ENCODE data around the gene BEND5. TPM values are rescaled to one million over a fixed set of nuclear protein-coding genes. Genes with fewer than 3 reads are reported as not detected.

Gene BEND5, protein sequence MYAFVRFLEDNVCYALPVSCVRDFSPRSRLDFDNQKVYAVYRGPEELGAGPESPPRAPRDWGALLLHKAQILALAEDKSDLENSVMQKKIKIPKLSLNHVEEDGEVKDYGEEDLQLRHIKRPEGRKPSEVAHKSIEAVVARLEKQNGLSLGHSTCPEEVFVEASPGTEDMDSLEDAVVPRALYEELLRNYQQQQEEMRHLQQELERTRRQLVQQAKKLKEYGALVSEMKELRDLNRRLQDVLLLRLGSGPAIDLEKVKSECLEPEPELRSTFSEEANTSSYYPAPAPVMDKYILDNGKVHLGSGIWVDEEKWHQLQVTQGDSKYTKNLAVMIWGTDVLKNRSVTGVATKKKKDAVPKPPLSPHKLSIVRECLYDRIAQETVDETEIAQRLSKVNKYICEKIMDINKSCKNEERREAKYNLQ
- total RNA-seq: 1 to 10 TPM in 1 of 2 donors, under 1 TPM in 1; 0.95 to 3.7 TPM

DNA sequence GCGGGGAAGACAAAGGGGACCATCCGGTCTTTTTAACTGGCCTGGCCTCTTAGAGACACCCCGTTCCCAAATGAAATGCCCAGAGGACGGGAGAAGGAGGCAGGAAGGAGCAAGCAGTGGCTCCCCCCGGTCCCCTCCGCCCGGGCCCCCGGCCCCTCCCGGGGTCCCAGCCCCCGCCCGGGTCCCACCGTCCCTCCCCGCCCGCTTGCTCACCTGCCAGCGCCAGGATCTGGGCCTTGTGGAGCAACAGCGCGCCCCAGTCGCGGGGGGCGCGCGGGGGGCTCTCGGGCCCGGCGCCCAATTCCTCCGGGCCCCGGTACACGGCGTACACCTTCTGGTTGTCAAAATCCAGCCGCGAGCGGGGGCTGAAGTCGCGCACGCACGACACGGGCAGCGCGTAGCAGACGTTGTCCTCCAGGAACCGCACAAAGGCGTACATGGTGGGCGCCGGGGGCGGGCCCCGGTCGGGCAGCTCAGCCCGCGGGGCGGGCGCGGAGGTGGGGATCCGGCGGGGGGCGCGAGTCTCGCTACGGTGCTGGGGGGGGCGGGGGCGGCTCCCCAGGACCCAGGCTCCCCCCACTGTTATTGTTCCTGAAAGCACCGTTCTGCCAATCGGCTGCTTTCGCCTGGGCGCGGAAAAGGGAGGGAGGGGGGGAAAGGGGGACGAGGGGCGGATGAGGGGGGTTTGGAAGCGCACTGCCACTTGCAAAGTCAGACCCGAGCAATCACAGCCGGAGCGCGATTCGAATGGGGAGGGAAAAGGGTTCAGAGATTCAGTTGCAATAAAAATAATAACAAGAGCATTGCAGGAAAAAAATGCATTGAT lies at the start of gene BEND5:
TSS of gene BEND5 (minus strand) at position 499 of the 826 bp plus-strand sequence. CDS start at position 439, 60 bp downstream.
- peak; percentile 61 for DNase-seq (ENCODE audit: low spot score)
- Mint-ChIP-seq H3K27me3 (peaks cover 8 to 22% of the 10 kb centered on the region in 2 donors), H3K36me3 (peaks cover 5% of the 10 kb centered on the region), H3K27ac (peak within 1 kb of the TSS; percentile 6 to 58), H3K4me3 (peak within 1 kb of the TSS; percentile 81), H3K9me3 (no peaks in the 10 kb centered on the region), H3K4me1 (ENCODE audit: low read depth in 2 of 2) (peaks cover 11 to 12% of the 10 kb centered on the region in 2 donors)
- peak; percentile 57 to 75 for ATAC-seq

DNA sequence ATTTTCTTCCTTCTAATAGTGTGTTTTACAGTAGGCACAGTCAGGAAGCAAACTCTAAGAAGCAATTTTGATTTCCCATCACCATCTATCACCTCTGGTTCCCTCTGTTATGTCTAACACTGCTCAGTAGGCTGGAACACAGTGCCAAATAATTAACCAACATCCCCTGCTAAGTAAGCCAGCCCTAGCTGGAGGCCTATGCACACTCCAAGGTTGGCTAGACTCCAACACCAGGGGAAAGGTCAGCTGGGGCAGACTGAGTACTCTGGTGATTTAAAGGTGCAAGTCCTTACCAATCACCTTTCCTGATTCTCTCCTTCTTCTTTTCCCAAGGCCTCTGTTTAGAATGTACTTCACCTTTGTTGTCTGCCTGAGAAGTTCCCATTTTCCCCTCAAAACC lies 46.5 kb upstream of the BEND5 start:
- H3K36me3 Mint-ChIP-seq: no peaks in the 10 kb centered on the region
- H3K9me3 Mint-ChIP-seq: no peaks in the 10 kb centered on the region
- H3K27me3 Mint-ChIP-seq: peaks cover 7 to 9% of the 10 kb centered on the region in 2 donors
- no peak overlapping the region for H3K27ac Mint-ChIP-seq
- ATAC-seq: no peak
- H3K4me3 Mint-ChIP-seq: no peak overlapping the region
- H3K4me1 Mint-ChIP-seq (ENCODE audit: low read depth in 2 of 2): no peaks in the 10 kb centered on the region
- no peak for DNase-seq (ENCODE audit: low spot score)

DNA sequence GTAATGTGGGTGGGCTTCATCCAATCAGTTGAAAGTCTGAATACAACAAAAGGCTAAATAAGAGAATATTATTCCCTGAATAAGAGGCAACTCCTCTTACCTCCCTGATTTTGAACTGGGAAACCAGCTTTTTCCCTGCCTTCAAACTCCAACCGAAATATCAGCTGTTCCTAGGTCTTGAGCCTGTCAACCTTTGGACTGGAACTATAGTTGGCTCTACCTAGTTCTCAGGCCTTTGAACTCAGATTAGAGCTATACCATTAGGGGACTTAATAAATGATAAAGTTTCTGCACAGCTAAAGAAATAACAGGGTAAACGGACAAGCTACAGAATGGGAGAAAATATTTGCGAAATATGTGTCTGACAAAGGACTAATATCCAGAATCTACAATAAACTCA lies 43.8 kb upstream of the BEND5 start:
- Mint-ChIP-seq H3K36me3 (no peaks in the 10 kb centered on the region), H3K9me3 (no peaks in the 10 kb centered on the region), H3K4me3 (no peak overlapping the region), H3K27ac (no peak overlapping the region), H3K4me1 (ENCODE audit: low read depth in 2 of 2) (no peaks in the 10 kb centered on the region), H3K27me3 (peaks cover 5 to 9% of the 10 kb centered on the region in 2 donors)
- ATAC-seq: no peak
- no peak for DNase-seq (ENCODE audit: low spot score)

DNA sequence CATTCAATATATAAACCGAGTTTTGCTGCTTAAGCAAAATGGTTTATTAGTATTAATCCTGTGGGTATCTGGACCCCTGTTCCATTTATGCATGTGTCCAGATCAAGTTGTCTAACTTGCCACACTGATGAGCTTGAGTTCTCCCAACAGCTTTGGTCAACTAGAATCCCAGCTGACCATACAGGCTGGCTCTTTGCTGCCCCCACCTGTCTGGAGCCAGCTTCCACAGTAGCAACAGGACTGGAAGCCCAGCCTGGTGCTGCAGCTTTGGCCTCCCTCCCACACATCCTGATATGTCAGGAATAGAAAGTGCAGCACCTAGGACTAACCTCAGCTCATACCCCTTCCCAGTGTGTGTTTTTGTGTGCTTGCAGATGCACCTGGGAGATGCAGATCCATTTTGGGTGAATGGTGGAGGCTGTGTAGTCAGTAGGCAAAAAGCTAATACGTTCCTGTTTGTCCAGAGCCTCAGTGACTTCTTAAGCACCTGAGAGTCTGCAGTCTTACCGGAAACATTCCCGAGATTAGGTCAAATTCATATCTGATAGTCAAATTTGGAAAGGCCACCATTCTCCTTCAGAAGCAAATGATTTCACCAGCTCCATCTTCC lies 40.9 kb upstream of the BEND5 start:
- Mint-ChIP-seq H3K9me3 (no peaks in the 10 kb centered on the region), H3K4me1 (ENCODE audit: low read depth in 2 of 2) (no peaks in the 10 kb centered on the region), H3K36me3 (no peaks in the 10 kb centered on the region), H3K27ac (no peak overlapping the region), H3K27me3 (peaks cover 0 to 4% of the 10 kb centered on the region in 2 donors), H3K4me3 (no peak overlapping the region)
- DNase-seq (ENCODE audit: low spot score) (no peak), ATAC-seq (no peak)

DNA sequence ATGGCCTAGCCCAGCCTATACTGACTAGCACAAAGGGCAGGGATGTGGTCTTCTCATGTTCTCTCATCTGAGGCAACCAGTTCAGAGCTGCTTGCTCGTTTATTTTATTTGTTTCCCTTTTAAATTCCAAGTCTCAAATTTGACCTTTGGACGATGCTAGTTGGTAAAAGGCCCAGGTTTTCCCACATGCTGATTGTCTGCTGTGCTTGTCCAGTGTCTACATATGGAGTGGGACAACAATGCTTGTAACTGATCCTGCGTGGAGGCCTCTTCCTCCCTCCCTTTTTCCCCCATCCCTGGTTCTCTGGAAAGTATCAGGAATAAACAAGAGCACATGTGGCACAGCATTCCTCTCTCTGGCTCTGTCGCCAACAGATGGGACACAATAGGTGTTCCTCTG lies 34.0 kb upstream of the BEND5 start:
- Mint-ChIP-seq H3K4me1 (ENCODE audit: low read depth in 2 of 2) (no peaks in the 10 kb centered on the region), H3K9me3 (no peaks in the 10 kb centered on the region), H3K4me3 (no peak overlapping the region), H3K27me3 (peaks cover 6 to 8% of the 10 kb centered on the region in 2 donors), H3K27ac (no peak overlapping the region), H3K36me3 (no peaks in the 10 kb centered on the region)
- ATAC-seq (no peak), DNase-seq (ENCODE audit: low spot score) (no peak)

DNA sequence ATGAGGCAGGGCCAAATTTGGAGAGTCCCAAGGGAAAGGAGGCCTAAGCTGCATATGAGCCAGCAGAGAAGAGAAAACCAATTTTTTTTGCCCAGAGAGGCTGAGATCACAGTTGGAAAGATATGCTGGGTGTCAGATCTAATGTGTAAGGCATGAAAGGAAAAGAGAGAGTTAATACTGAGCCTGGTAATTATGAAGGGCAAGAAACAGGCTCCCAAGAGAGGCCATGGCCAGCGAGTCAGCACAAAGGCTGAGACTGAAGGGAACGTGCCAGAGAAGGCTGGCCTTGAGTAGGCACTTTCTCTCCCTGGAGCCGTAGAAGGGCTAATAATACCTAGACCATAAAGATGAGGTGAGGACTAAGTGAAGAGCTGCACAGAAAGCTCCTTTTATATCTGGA lies 31.8 kb upstream of the BEND5 start:
- no peak overlapping the region for H3K4me3 Mint-ChIP-seq

DNA sequence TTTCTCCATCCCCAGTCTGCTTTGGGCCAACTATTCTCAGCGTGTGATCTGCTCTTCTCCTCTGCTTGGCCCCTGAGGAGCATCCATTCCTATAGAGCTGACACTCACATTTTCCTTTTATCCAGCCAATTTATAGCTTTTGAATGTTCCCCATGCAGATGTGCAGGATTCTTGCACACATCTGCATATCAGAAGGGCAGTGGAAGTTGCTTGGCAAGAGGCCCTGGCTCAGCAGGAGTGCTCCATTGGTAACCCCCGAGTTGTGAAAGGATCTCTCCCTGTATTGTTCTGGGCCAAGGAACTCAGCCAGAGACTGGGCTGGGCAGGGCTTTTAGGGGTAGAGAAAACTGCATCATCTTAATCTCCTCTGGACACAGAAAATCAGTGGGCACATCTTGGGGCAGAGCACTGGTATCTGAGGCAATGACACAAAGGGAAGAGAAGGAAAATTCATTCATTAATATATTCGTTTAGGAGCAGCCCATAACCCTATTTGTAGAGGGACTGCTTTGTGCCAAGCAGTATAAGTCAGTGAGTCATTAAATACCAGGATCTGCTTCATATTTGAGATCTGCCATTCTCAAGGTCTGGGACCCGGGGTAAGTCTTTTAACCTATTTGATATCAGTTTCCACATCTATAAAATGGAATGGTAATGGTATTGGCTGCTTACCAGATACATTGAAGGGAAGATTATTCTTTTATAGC lies 31.0 kb upstream of the BEND5 start:
- Mint-ChIP-seq H3K27me3 (peaks cover 5 to 13% of the 10 kb centered on the region in 2 donors), H3K4me3 (no peak overlapping the region), H3K27ac (no peak overlapping the region), H3K9me3 (no peaks in the 10 kb centered on the region), H3K4me1 (ENCODE audit: low read depth in 2 of 2) (no peaks in the 10 kb centered on the region), H3K36me3 (no peaks in the 10 kb centered on the region)
- DNase-seq (ENCODE audit: low spot score) (no peak), ATAC-seq (no peak)

More for the DNA sequence above, 31.8 kb upstream of the BEND5 start:
- Mint-ChIP-seq H3K27ac (no peak overlapping the region), H3K36me3 (no peaks in the 10 kb centered on the region), H3K27me3 (peaks cover 9 to 13% of the 10 kb centered on the region in 2 donors), H3K9me3 (no peaks in the 10 kb centered on the region), H3K4me1 (ENCODE audit: low read depth in 2 of 2) (no peaks in the 10 kb centered on the region)
- DNase-seq (ENCODE audit: low spot score) (no peak), ATAC-seq (no peak)

DNA sequence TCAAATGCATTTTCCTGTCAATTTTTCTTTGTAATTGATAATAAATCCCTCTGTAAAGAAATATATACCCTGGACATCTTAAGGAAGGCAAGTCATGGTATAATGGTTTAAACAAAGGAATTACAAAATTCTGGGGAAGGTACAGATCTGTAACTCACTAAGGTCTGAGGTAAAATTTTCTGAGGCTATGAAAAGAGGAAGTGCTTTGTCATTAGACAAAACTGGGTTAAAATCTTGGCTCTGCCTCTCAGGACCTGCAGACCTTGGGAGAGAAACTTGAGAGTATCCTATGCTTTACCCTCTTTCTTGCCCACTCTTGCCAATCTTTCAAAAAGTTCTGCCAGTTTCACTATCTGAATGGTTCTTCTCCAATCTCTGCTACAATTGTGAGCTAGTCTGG lies 26.8 kb upstream of the BEND5 start:
- ATAC-seq: no peak
- H3K27ac Mint-ChIP-seq: no peak overlapping the region
- H3K27me3 Mint-ChIP-seq: peaks cover 13 to 20% of the 10 kb centered on the region in 2 donors
- H3K4me3 Mint-ChIP-seq: no peak overlapping the region
- no peaks in the 10 kb centered on the region for H3K4me1 Mint-ChIP-seq (ENCODE audit: low read depth in 2 of 2)
- no peak for DNase-seq (ENCODE audit: low spot score)
- H3K36me3 Mint-ChIP-seq: no peaks in the 10 kb centered on the region
- peaks cover 4% of the 10 kb centered on the region for H3K9me3 Mint-ChIP-seq

DNA sequence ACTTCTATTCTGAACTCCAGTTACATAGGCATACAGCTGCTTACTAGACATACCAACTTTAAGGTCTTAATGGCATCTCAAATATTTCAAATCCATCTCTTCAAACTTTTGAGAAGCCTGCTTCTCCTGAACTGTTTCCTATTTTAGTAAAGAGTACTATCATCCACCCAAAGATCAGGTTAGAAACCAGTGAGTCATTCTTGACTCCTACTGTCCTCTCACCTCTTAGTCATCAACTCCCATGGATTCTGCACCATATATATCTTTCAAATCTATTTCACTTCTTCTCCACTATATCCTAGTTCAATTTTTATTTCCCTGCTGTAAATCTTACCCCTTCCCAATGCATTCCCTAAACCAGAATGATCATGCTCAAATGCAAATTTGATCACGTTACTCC lies 18.1 kb upstream of the BEND5 start:
- Mint-ChIP-seq H3K4me1 (ENCODE audit: low read depth in 2 of 2) (no peaks in the 10 kb centered on the region), H3K36me3 (no peaks in the 10 kb centered on the region), H3K27me3 (peaks cover 7 to 11% of the 10 kb centered on the region in 2 donors), H3K4me3 (no peak overlapping the region), H3K27ac (no peak overlapping the region), H3K9me3 (no peaks in the 10 kb centered on the region)
- DNase-seq (ENCODE audit: low spot score) (no peak), ATAC-seq (no peak)

DNA sequence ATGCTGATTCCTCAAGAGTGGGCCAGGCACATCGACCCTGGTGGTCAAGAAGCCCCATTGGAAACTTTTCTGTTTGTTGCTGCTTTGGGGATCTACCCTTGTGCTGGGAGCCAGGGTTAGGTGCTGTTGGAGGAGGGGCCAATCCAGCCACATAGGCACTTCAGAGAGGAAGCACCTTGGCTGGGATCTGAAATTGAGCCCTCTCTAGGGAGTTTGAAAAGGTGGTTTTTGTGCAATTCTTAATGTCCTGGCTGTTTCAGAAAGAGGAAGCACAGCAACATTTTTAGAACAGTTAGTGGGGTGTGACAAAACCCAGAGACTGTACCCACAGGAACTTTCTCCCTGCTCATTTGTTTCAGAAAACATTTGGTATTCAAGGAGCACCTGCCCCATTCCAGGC lies 17.2 kb upstream of the BEND5 start:
- Mint-ChIP-seq H3K9me3 (no peaks in the 10 kb centered on the region), H3K27ac (no peak overlapping the region), H3K4me3 (no peak overlapping the region), H3K4me1 (ENCODE audit: low read depth in 2 of 2) (no peaks in the 10 kb centered on the region), H3K27me3 (peaks cover 2 to 11% of the 10 kb centered on the region in 2 donors), H3K36me3 (no peaks in the 10 kb centered on the region)
- ATAC-seq (no peak), DNase-seq (ENCODE audit: low spot score) (no peak)

DNA sequence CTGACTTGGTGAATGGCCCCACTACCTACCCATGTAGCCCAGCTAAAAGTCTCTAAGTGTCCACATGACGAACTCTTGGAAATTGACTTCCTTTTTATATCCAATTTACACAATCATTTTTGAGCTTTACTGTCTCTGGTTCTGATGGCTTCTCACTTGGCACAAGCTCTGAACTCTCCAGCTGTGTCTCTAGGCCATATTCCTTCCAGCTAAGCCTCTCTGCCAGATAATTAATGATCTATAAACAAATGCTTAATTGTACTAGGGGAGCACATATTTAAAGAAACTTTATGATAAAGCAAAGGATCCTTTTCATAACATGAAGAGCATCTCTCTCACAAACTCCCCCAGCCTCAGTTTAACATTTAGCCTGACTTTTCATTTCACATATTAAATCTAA lies 16.3 kb upstream of the BEND5 start:
- Mint-ChIP-seq H3K36me3 (no peaks in the 10 kb centered on the region), H3K9me3 (no peaks in the 10 kb centered on the region), H3K4me3 (no peak overlapping the region), H3K27ac (no peak overlapping the region), H3K4me1 (ENCODE audit: low read depth in 2 of 2) (no peaks in the 10 kb centered on the region), H3K27me3 (peaks cover 2 to 11% of the 10 kb centered on the region in 2 donors)
- DNase-seq (ENCODE audit: low spot score) (no peak), ATAC-seq (no peak)

DNA sequence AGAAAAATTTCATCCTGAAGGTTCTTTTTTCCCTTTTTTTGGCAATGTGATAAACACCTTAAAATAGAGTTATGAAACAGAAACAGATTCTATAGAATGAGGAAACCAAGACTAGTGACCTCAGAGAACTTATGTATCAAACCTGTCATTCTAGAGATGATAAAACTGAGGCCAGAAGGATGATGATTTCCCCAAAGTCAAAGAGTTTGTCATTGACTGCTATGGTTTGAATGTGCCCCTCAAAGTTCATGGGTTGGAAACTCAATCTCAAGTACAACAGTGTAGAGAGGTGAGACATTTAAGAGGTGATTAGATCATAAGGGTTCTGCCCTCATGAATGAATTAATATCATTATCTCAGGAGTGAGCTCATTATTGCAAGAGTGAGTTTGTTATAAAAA lies 13.7 kb upstream of the BEND5 start:
- Mint-ChIP-seq H3K9me3 (no peaks in the 10 kb centered on the region), H3K27me3 (peaks cover 2 to 11% of the 10 kb centered on the region in 2 donors), H3K4me1 (ENCODE audit: low read depth in 2 of 2) (no peaks in the 10 kb centered on the region), H3K27ac (no peak overlapping the region), H3K36me3 (no peaks in the 10 kb centered on the region), H3K4me3 (no peak overlapping the region)
- DNase-seq (ENCODE audit: low spot score) (no peak), ATAC-seq (no peak)

DNA sequence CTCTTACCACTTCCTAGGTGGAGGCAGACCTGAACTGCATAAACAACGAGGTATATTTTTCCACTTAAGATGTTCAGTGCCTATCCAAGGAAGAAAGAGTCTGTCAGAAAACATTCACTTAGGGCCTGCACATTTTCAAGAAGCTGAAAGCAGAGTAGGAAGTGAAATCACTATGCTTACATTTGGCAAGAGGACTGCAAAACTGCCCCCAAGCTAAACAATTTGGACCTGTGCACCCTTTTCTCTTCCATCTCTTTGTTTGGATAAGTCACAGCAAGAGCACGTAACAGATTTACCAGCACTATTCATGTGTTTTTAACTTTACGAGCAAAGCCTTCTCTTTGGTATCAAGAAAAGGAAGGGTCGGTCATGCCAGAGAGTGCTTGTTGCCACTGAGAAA lies 13.2 kb upstream of the BEND5 start:
- Mint-ChIP-seq H3K27me3 (peaks cover 7 to 15% of the 10 kb centered on the region in 2 donors), H3K4me1 (ENCODE audit: low read depth in 2 of 2) (no peaks in the 10 kb centered on the region), H3K27ac (no peak overlapping the region), H3K9me3 (no peaks in the 10 kb centered on the region), H3K36me3 (no peaks in the 10 kb centered on the region), H3K4me3 (no peak overlapping the region)
- DNase-seq (ENCODE audit: low spot score) (no peak), ATAC-seq (no peak)

Measured in natural killer cell treated with Interleukin-12 subunit alpha and Interleukin-12 subunit beta and Interleukin-15 and Interleukin-18, amount 100 ng/mL, for 72 hours (primary cell).